ENCODE results near the gene KRTAP17-1. TPM values are rescaled to one million over a fixed set of nuclear protein-coding genes. Genes with fewer than 3 reads are reported as not detected.

Gene KRTAP17-1
- total RNA-seq, 1 experiment from 2014 or later: not detected

DNA sequence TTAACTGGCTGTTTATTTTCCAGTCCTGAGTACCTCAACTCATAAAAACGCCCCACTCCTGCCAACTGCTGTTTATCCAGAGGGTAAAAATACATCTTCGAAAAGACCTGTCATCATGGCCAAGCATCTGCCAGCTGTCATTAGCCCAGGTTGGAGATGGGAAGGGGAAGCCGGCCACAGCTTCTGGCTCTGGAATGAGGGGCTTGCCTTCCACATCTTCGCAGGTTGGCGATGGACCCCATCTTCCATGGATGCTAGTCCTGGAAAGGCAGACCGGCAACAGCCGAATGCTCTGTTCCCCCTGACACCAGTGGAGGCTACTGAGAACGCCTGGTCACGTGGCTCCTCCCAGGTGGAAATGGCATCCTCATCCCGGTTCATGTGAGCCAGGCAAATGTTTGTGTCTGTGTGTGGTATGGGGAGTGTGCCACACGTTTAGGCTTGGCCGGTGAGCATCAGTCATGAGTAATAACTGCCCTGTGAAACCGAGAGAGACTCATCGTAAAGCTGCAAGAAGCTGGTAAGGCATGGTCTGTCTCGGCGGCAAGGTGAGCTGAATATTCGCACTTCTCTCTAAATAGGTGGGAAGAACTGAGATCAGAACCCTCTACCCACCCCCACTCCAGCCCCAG lies 420 bp upstream of the KRTAP17-1 start (continued):
- TF ChIP-seq, protein P1, sequence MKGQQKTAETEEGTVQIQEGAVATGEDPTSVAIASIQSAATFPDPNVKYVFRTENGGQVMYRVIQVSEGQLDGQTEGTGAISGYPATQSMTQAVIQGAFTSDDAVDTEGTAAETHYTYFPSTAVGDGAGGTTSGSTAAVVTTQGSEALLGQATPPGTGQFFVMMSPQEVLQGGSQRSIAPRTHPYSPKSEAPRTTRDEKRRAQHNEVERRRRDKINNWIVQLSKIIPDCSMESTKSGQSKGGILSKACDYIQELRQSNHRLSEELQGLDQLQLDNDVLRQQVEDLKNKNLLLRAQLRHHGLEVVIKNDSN (CRISPR knock-in tag; IDR thresholded peaks at IDR 0.05): no peak
- TF ChIP-seq, protein P2, sequence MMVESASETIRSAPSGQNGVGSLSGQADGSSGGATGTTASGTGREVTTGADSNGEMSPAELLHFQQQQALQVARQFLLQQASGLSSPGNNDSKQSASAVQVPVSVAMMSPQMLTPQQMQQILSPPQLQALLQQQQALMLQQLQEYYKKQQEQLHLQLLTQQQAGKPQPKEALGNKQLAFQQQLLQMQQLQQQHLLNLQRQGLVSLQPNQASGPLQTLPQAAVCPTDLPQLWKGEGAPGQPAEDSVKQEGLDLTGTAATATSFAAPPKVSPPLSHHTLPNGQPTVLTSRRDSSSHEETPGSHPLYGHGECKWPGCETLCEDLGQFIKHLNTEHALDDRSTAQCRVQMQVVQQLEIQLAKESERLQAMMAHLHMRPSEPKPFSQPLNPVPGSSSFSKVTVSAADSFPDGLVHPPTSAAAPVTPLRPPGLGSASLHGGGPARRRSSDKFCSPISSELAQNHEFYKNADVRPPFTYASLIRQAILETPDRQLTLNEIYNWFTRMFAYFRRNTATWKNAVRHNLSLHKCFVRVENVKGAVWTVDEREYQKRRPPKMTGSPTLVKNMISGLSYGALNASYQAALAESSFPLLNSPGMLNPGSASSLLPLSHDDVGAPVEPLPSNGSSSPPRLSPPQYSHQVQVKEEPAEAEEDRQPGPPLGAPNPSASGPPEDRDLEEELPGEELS (CRISPR knock-in tag; IDR thresholded peaks at IDR 0.05): no peak

DNA sequence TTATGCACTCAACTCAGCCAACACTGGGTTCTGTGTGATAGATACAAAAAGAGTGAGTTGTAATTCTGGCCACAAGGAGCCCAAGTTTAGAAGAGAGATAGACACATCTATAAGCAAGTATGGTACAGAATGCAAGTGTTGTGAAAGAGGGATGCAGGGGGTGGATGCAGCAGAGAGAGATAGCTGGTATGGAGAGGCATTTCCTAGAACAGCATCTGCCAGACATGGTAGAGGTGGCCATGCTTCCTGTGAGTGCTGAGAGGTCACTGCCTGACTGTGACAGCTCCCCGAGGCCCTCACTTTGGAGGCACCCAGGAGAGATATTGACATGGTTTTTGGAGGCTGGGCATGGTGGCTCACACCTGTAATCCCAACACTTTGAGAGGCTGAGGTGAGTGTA lies 4.4 kb downstream of the KRTAP17-1 start:
- no peaks in the 10 kb centered on the region for H3K9me3 Mint-ChIP-seq
- H3K27me3 Mint-ChIP-seq (ENCODE audit: low read depth): no peaks in the 10 kb centered on the region; the same call in none of the 2 replicates
- ATAC-seq: no peak
- ChIA-PET POLR2A (no interaction called here), CTCF (no interaction called here)
- no peak overlapping the region for H3K4me3 Mint-ChIP-seq
- no peaks in the 10 kb centered on the region for H3K36me3 Mint-ChIP-seq
- no peaks in the 10 kb centered on the region for H3K4me1 Mint-ChIP-seq
- no peak overlapping the region for H3K27ac Mint-ChIP-seq
- TF ChIP-seq ETV6 (CRISPR knock-in tag; IDR thresholded peaks at IDR 0.05): no peak
- TF ChIP-seq, protein P3, sequence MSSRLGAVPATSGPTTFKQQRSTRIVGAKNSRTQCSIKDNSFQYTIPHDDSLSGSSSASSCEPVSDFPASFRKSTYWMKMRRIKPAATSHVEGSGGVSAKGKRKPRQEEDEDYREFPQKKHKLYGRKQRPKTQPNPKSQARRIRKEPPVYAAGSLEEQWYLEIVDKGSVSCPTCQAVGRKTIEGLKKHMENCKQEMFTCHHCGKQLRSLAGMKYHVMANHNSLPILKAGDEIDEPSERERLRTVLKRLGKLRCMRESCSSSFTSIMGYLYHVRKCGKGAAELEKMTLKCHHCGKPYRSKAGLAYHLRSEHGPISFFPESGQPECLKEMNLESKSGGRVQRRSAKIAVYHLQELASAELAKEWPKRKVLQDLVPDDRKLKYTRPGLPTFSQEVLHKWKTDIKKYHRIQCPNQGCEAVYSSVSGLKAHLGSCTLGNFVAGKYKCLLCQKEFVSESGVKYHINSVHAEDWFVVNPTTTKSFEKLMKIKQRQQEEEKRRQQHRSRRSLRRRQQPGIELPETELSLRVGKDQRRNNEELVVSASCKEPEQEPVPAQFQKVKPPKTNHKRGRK (CRISPR knock-in tag; IDR thresholded peaks at IDR 0.05; ENCODE audit: borderline replicate concordance): no peak
- TF ChIP-seq FOXK1 (CRISPR knock-in tag; IDR thresholded peaks at IDR 0.05): no peak
- no peak for TF ChIP-seq SP1 (CRISPR knock-in tag; conservative IDR thresholded peaks at IDR 0.05)
- TF ChIP-seq, protein P4, sequence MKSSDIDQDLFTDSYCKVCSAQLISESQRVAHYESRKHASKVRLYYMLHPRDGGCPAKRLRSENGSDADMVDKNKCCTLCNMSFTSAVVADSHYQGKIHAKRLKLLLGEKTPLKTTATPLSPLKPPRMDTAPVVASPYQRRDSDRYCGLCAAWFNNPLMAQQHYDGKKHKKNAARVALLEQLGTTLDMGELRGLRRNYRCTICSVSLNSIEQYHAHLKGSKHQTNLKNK (CRISPR knock-in tag; IDR thresholded peaks at IDR 0.05): no peak
- TF ChIP-seq, protein P5, sequence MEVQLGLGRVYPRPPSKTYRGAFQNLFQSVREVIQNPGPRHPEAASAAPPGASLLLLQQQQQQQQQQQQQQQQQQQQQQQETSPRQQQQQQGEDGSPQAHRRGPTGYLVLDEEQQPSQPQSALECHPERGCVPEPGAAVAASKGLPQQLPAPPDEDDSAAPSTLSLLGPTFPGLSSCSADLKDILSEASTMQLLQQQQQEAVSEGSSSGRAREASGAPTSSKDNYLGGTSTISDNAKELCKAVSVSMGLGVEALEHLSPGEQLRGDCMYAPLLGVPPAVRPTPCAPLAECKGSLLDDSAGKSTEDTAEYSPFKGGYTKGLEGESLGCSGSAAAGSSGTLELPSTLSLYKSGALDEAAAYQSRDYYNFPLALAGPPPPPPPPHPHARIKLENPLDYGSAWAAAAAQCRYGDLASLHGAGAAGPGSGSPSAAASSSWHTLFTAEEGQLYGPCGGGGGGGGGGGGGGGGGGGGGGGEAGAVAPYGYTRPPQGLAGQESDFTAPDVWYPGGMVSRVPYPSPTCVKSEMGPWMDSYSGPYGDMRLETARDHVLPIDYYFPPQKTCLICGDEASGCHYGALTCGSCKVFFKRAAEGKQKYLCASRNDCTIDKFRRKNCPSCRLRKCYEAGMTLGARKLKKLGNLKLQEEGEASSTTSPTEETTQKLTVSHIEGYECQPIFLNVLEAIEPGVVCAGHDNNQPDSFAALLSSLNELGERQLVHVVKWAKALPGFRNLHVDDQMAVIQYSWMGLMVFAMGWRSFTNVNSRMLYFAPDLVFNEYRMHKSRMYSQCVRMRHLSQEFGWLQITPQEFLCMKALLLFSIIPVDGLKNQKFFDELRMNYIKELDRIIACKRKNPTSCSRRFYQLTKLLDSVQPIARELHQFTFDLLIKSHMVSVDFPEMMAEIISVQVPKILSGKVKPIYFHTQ (CRISPR knock-in tag; IDR thresholded peaks at IDR 0.05): no peak
- TF ChIP-seq, protein P6, sequence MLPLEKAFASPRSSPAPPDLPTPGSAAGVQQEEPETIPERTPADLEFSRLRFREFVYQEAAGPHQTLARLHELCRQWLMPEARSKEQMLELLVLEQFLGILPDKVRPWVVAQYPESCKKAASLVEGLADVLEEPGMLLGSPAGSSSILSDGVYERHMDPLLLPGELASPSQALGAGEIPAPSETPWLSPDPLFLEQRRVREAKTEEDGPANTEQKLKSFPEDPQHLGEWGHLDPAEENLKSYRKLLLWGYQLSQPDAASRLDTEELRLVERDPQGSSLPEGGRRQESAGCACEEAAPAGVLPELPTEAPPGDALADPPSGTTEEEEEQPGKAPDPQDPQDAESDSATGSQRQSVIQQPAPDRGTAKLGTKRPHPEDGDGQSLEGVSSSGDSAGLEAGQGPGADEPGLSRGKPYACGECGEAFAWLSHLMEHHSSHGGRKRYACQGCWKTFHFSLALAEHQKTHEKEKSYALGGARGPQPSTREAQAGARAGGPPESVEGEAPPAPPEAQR (CRISPR knock-in tag; IDR thresholded peaks at IDR 0.05): no peak
- TF ChIP-seq NR2C2 (CRISPR knock-in tag; IDR thresholded peaks at IDR 0.05): no peak
- TF ChIP-seq, protein P7, sequence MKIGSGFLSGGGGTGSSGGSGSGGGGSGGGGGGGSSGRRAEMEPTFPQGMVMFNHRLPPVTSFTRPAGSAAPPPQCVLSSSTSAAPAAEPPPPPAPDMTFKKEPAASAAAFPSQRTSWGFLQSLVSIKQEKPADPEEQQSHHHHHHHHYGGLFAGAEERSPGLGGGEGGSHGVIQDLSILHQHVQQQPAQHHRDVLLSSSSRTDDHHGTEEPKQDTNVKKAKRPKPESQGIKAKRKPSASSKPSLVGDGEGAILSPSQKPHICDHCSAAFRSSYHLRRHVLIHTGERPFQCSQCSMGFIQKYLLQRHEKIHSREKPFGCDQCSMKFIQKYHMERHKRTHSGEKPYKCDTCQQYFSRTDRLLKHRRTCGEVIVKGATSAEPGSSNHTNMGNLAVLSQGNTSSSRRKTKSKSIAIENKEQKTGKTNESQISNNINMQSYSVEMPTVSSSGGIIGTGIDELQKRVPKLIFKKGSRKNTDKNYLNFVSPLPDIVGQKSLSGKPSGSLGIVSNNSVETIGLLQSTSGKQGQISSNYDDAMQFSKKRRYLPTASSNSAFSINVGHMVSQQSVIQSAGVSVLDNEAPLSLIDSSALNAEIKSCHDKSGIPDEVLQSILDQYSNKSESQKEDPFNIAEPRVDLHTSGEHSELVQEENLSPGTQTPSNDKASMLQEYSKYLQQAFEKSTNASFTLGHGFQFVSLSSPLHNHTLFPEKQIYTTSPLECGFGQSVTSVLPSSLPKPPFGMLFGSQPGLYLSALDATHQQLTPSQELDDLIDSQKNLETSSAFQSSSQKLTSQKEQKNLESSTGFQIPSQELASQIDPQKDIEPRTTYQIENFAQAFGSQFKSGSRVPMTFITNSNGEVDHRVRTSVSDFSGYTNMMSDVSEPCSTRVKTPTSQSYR (CRISPR knock-in tag; IDR thresholded peaks at IDR 0.05): no peak
- TF ChIP-seq, protein P8, sequence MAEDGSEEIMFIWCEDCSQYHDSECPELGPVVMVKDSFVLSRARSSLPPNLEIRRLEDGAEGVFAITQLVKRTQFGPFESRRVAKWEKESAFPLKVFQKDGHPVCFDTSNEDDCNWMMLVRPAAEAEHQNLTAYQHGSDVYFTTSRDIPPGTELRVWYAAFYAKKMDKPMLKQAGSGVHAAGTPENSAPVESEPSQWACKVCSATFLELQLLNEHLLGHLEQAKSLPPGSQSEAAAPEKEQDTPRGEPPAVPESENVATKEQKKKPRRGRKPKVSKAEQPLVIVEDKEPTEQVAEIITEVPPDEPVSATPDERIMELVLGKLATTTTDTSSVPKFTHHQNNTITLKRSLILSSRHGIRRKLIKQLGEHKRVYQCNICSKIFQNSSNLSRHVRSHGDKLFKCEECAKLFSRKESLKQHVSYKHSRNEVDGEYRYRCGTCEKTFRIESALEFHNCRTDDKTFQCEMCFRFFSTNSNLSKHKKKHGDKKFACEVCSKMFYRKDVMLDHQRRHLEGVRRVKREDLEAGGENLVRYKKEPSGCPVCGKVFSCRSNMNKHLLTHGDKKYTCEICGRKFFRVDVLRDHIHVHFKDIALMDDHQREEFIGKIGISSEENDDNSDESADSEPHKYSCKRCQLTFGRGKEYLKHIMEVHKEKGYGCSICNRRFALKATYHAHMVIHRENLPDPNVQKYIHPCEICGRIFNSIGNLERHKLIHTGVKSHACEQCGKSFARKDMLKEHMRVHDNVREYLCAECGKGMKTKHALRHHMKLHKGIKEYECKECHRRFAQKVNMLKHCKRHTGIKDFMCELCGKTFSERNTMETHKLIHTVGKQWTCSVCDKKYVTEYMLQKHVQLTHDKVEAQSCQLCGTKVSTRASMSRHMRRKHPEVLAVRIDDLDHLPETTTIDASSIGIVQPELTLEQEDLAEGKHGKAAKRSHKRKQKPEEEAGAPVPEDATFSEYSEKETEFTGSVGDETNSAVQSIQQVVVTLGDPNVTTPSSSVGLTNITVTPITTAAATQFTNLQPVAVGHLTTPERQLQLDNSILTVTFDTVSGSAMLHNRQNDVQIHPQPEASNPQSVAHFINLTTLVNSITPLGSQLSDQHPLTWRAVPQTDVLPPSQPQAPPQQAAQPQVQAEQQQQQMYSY (CRISPR knock-in tag; IDR thresholded peaks at IDR 0.05): no peak
- no peak for TF ChIP-seq JUN (CRISPR knock-in tag; IDR thresholded peaks at IDR 0.05)
- no peak for TF ChIP-seq SMAD3 (CRISPR knock-in tag; IDR thresholded peaks at IDR 0.05; ENCODE audit: borderline replicate concordance)
- TF ChIP-seq TEAD1 (CRISPR knock-in tag; IDR thresholded peaks at IDR 0.05): no peak
- no peak for TF ChIP-seq ZBTB21 (CRISPR knock-in tag; IDR thresholded peaks at IDR 0.05; ENCODE audit: borderline replicate concordance)
- DNase-seq (ENCODE audit: low spot score): no peak
